ENCODE data around the gene HTRA1.

The HTRA1 gene

DNA sequence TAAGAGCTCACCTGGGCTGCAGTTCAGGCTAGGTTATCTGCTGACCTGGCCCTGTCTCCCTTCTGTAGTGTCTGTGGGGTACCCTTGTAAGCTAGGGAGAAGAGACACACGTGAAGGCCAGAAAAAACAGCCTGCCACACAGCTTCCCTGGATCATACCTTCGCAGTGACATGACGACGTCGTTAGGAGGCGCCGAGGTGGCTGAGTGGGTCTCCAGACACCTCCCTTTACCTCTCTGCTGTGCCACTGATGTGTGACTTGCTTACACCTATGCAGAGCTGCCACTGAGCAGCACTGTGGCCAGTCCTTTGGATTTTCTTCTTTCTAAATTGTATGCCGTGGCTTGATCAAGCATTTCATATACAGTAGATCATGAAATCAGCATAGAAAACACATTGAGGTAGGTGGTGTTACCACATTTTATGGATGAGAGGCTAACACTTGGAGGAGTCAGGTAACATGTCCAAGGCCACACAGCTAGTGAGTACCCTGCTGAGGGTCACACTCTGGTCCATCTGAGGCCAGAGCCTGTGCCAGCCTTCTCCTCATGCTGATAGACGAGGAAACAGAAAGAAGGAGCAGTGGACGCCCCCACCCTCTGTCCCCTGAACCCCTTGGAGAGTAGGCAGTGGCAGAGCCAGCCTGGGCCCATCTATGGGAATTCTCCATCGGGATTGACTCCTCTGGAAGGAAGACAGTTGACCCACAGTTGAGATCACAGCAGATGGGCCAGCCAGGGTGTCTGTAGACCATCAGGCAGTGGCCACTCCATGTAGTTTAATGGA lies 23.1 kb downstream of the HTRA1 start:
- Histone ChIP-seq H3K4me2 (ENCODE audit: low read length) (no peak overlapping the region), H3K9ac (ENCODE audit: low read length) (no peak overlapping the region), H3K36me3 (ENCODE audit: control insufficient read depth, insufficient read depth, low read length) (no peaks in the 10 kb centered on the region), H2BK5ac (ENCODE audit: low read length) (no peak overlapping the region), H3K4ac (ENCODE audit: low read depth, low read length) (no peak overlapping the region), H2BK15ac (replicated peaks; ENCODE audit: low read depth) (no peak overlapping the region), H3K18ac (ENCODE audit: low read length) (no peak overlapping the region), H3K79me1 (ENCODE audit: low read length) (no peaks in the 10 kb centered on the region), H2AK5ac (ENCODE audit: low read length) (no peak overlapping the region), H3K4me3 (ENCODE audit: low read length) (no peak overlapping the region), H2BK120ac (ENCODE audit: low read depth, low read length) (no peak overlapping the region), H3K56ac (ENCODE audit: low read length) (no peak overlapping the region), H4K8ac (ENCODE audit: low read depth, low read length) (no peak overlapping the region), H3K27ac (ENCODE audit: low read depth, low read length) (no peak overlapping the region), H3K27me3 (ENCODE audit: insufficient read depth, low read length, poor library complexity) (no peaks in the 10 kb centered on the region), H3K79me2 (ENCODE audit: control insufficient read depth, insufficient read depth, low read length) (no peaks in the 10 kb centered on the region), H3K4me1 (ENCODE audit: control insufficient read depth, low read depth, low read length) (peaks cover 4% of the 10 kb centered on the region), H4K5ac (ENCODE audit: low read length) (no peak overlapping the region), H3K23ac (ENCODE audit: low read length) (no peak overlapping the region)
- no peak for DNase-seq
- WGBS (ENCODE audit: extremely low coverage, insufficient coverage, low lambda C conversion rate) = no CpG with 5 or more reads among the region's 11 CpGs

DNA sequence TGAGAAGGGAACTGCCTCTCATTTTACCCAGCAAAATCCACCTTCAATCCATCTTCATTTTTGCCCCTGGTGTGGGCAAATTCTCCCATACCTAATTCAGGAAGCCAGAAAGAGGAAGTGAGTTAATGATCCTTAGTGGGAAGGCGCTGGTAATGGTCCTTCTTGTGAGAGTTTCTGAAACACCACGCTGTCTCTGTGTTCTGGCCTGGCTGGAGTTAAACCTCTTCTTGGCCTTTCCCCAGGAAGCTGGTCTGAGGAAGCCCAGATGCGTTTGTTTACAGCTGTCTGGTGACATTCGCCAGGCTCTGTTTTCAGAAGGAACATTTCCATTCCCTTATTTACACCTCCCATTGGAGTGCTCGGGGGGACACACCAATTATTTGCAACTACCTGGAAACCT lies 24.3 kb downstream of the HTRA1 start:
- WGBS (ENCODE audit: extremely low coverage, insufficient coverage, low lambda C conversion rate) = no CpG with 5 or more reads among the region's 5 CpGs
- peak overlapping the region; percentile 3 for H3K27ac ChIP-seq (ENCODE audit: low read depth, low read length)
- no peak overlapping the region for H4K5ac ChIP-seq (ENCODE audit: low read length)
- H3K36me3 ChIP-seq (ENCODE audit: control insufficient read depth, insufficient read depth, low read length) = no peaks in the 10 kb centered on the region
- no peak overlapping the region for H2BK120ac ChIP-seq (ENCODE audit: low read depth, low read length)
- no peak overlapping the region for H3K4ac ChIP-seq (ENCODE audit: low read depth, low read length)
- no peak for DNase-seq
- no peak overlapping the region for H4K8ac ChIP-seq (ENCODE audit: low read depth, low read length)
- no peak overlapping the region for H3K23ac ChIP-seq (ENCODE audit: low read length)
- peaks cover 4% of the 10 kb centered on the region for H3K4me1 ChIP-seq (ENCODE audit: control insufficient read depth, low read depth, low read length)
- H2AK5ac ChIP-seq (ENCODE audit: low read length) = no peak overlapping the region
- H3K4me2 ChIP-seq (ENCODE audit: low read length) = no peak overlapping the region
- no peak overlapping the region for H3K18ac ChIP-seq (ENCODE audit: low read length)
- no peak overlapping the region for H2BK15ac ChIP-seq (replicated peaks; ENCODE audit: low read depth)
- H3K4me3 ChIP-seq (ENCODE audit: low read length) = no peak overlapping the region
- no peak overlapping the region for H3K9ac ChIP-seq (ENCODE audit: low read length)
- H3K79me1 ChIP-seq (ENCODE audit: low read length) = no peaks in the 10 kb centered on the region
- H3K56ac ChIP-seq (ENCODE audit: low read length) = no peak overlapping the region
- H3K27me3 ChIP-seq (ENCODE audit: insufficient read depth, low read length, poor library complexity) = no peaks in the 10 kb centered on the region
- H2BK5ac ChIP-seq (ENCODE audit: low read length) = no peak overlapping the region
- H3K79me2 ChIP-seq (ENCODE audit: control insufficient read depth, insufficient read depth, low read length) = no peaks in the 10 kb centered on the region

DNA sequence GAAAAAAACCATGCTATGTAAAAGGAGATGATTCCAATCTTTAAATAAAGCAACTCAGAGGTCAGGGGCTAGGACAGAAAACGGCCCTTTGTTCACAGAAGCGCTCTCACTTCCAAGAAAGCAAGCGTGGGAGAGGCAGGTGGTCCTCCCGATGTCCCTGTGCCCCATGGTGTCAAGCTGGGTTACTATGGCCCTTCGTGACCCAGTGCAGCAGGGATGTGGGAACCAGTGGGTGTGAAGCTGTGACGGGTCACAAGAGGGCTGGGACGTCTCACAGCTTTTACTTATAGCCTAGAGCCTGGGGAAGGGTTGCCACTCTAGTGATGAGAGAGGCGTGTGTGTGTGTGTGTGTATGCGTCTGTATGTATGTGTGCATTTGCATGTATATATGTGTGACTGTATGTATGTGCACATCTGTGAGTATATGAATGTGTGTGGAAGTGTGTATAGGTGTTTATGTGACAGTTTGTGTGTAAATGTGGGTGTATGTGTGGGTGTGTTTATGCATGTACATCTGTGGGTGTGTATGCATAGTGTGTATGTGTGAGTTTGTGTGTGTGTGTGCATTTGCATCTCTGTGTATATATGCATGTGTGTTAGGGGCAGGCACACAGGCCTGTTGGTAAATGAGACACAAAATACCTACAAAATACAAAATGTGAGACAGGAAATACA lies 25.2 kb downstream of the HTRA1 start:
- no peak overlapping the region for H3K18ac ChIP-seq (ENCODE audit: low read length)
- H3K23ac ChIP-seq (ENCODE audit: low read length) = no peak overlapping the region
- H2BK120ac ChIP-seq (ENCODE audit: low read depth, low read length) = no peak overlapping the region
- no peak overlapping the region for H3K4ac ChIP-seq (ENCODE audit: low read depth, low read length)
- no CpG with 5 or more reads among the region's 9 CpGs for whole genome bisulfite sequencing (ENCODE audit: extremely low coverage, insufficient coverage, low lambda C conversion rate)
- no peak overlapping the region for H3K27ac ChIP-seq (ENCODE audit: low read depth, low read length)
- no peak overlapping the region for H3K4me2 ChIP-seq (ENCODE audit: low read length)
- H3K56ac ChIP-seq (ENCODE audit: low read length) = no peak overlapping the region
- no peaks in the 10 kb centered on the region for H3K27me3 ChIP-seq (ENCODE audit: insufficient read depth, low read length, poor library complexity)
- H3K79me1 ChIP-seq (ENCODE audit: low read length) = no peaks in the 10 kb centered on the region
- H2AK5ac ChIP-seq (ENCODE audit: low read length) = no peak overlapping the region
- H3K79me2 ChIP-seq (ENCODE audit: control insufficient read depth, insufficient read depth, low read length) = no peaks in the 10 kb centered on the region
- no peak overlapping the region for H2BK15ac ChIP-seq (replicated peaks; ENCODE audit: low read depth)
- H3K4me1 ChIP-seq (ENCODE audit: control insufficient read depth, low read depth, low read length) = peaks cover 4% of the 10 kb centered on the region
- no peak overlapping the region for H3K4me3 ChIP-seq (ENCODE audit: low read length)
- no peak for DNase-seq
- no peak overlapping the region for H2BK5ac ChIP-seq (ENCODE audit: low read length)
- H4K5ac ChIP-seq (ENCODE audit: low read length) = no peak overlapping the region
- no peaks in the 10 kb centered on the region for H3K36me3 ChIP-seq (ENCODE audit: control insufficient read depth, insufficient read depth, low read length)
- no peak overlapping the region for H4K8ac ChIP-seq (ENCODE audit: low read depth, low read length)
- H3K9ac ChIP-seq (ENCODE audit: low read length) = no peak overlapping the region

DNA sequence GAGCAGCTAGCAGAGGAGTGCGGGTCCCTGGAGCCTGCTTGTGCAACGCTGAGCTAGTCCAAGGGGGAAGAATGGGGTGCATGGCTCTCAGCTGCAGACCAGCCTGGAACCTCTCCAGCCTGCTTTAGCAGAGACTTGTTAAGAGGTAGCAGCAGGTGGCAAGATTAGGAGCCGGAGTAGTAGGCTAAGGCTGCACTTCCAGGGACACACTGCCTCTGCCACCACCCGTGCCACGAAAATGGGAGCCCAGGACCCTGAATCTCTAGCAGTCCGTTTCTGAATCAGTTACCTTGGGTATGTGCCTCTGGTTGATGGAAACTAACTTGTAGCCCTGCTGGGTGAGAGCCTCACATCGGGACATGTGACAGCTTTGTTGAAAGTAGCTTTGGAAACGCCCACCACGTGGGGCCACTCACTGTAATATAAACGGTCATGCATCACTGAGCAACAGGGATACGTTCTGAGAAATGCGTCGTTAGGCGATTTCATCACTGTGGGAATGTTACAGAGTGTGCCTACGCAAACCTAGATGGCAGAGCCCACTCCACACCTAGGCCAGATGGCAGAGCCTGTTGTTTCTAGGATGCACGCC lies 25.9 kb downstream of the HTRA1 start:
- Histone ChIP-seq H3K56ac (ENCODE audit: low read length) (no peak overlapping the region), H3K79me1 (ENCODE audit: low read length) (no peaks in the 10 kb centered on the region), H4K5ac (ENCODE audit: low read length) (no peak overlapping the region), H3K4me3 (ENCODE audit: low read length) (no peak overlapping the region), H3K27me3 (ENCODE audit: insufficient read depth, low read length, poor library complexity) (no peaks in the 10 kb centered on the region), H3K4ac (ENCODE audit: low read depth, low read length) (no peak overlapping the region), H2AK5ac (ENCODE audit: low read length) (no peak overlapping the region), H4K8ac (ENCODE audit: low read depth, low read length) (no peak overlapping the region), H3K9ac (ENCODE audit: low read length) (no peak overlapping the region), H2BK5ac (ENCODE audit: low read length) (no peak overlapping the region), H3K36me3 (ENCODE audit: control insufficient read depth, insufficient read depth, low read length) (no peaks in the 10 kb centered on the region), H3K27ac (ENCODE audit: low read depth, low read length) (no peak overlapping the region), H2BK15ac (replicated peaks; ENCODE audit: low read depth) (no peak overlapping the region), H3K23ac (ENCODE audit: low read length) (no peak overlapping the region), H2BK120ac (ENCODE audit: low read depth, low read length) (no peak overlapping the region), H3K79me2 (ENCODE audit: control insufficient read depth, insufficient read depth, low read length) (no peaks in the 10 kb centered on the region), H3K4me1 (ENCODE audit: control insufficient read depth, low read depth, low read length) (peaks cover 4% of the 10 kb centered on the region), H3K18ac (ENCODE audit: low read length) (no peak overlapping the region), H3K4me2 (ENCODE audit: low read length) (no peak overlapping the region)
- peak; percentile 61 for DNase-seq
- no CpG with 5 or more reads among the region's 16 CpGs for WGBS (ENCODE audit: extremely low coverage, insufficient coverage, low lambda C conversion rate)

DNA sequence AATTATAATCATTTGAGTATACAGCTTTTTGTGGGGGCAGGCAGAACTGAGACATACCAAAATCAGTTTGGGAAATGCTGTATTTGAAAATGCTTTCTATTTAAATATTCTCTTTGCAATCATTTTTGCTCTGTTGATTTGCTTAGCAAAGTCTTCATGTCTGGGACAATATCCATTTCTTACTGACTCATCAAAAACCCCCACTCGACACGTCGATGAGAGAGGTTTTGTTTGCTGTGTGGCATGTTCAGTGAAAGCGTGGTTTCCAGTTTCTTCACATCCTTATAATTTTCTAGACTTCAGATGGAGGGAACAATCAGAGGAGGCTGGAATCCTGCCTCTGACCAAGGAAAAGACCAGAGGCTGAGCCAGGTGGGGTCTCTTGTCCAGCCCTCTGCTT lies 28.9 kb downstream of the HTRA1 start:
- no peak overlapping the region for H3K56ac ChIP-seq (ENCODE audit: low read length)
- DNase-seq = no peak
- no peak overlapping the region for H4K8ac ChIP-seq (ENCODE audit: low read depth, low read length)
- no peaks in the 10 kb centered on the region for H3K36me3 ChIP-seq (ENCODE audit: control insufficient read depth, insufficient read depth, low read length)
- H3K9ac ChIP-seq (ENCODE audit: low read length) = no peak overlapping the region
- H3K27me3 ChIP-seq (ENCODE audit: insufficient read depth, low read length, poor library complexity) = no peaks in the 10 kb centered on the region
- H2AK5ac ChIP-seq (ENCODE audit: low read length) = no peak overlapping the region
- H3K27ac ChIP-seq (ENCODE audit: low read depth, low read length) = no peak overlapping the region
- H3K79me2 ChIP-seq (ENCODE audit: control insufficient read depth, insufficient read depth, low read length) = no peaks in the 10 kb centered on the region
- H2BK120ac ChIP-seq (ENCODE audit: low read depth, low read length) = no peak overlapping the region
- H2BK5ac ChIP-seq (ENCODE audit: low read length) = no peak overlapping the region
- H3K4ac ChIP-seq (ENCODE audit: low read depth, low read length) = no peak overlapping the region
- no peak overlapping the region for H3K18ac ChIP-seq (ENCODE audit: low read length)
- H3K4me1 ChIP-seq (ENCODE audit: control insufficient read depth, low read depth, low read length) = peaks cover 6% of the 10 kb centered on the region
- no peak overlapping the region for H2BK15ac ChIP-seq (replicated peaks; ENCODE audit: low read depth)
- no CpG with 5 or more reads among the region's 4 CpGs for WGBS (ENCODE audit: extremely low coverage, insufficient coverage, low lambda C conversion rate)
- no peak overlapping the region for H3K4me3 ChIP-seq (ENCODE audit: low read length)
- H4K5ac ChIP-seq (ENCODE audit: low read length) = no peak overlapping the region
- H3K23ac ChIP-seq (ENCODE audit: low read length) = no peak overlapping the region
- no peak overlapping the region for H3K4me2 ChIP-seq (ENCODE audit: low read length)
- H3K79me1 ChIP-seq (ENCODE audit: low read length) = no peaks in the 10 kb centered on the region

Data from mesendoderm (in vitro differentiated cells).